IMR-90 (cell line): ENCODE measurements around the gene TMEM86B. TPM values are rescaled to one million over a fixed set of nuclear protein-coding genes. Genes with fewer than 3 reads are reported as not detected.

Experiments used
- ATAC-seq: fragments of 200-7000 bp; cut with Tn5 transposase; 2 replicates; pipeline ENCODE4 v1.9.1; 2020; ENCODE audit warnings: low read depth, mild to moderate bottlenecking, moderate library complexity
- BruUV-seq: library from RNA; stranded (reverse); fragments of 400-500 nt; replicated peaks from 2 replicates; lab custom pipeline; 2021; lab: Mats Ljungman, UMichigan
- CTCF ChIA-PET: fragments of 300-600 bp; formaldehyde crosslinking; extraction: SDS; loops from one replicate; lab custom pipeline; 2021; ENCODE audit warnings: antibody characterized with exemption; lab: Yijun Ruan, JAX
- POLR2A ChIA-PET: fragments of 300-600 bp; sonication (Branson Sonifier 250); formaldehyde crosslinking; loops from one replicate; lab custom pipeline; 2022; ENCODE audit warnings: antibody characterized with exemption; ENCODE audit not compliant: unreplicated experiment; lab: Charles Lee
- DNase-seq: peaks from one replicate; pipeline ENCODE4 v3.0.0; 2013
- H2AFZ ChIP-seq: replicated peaks from 2 replicates; pipeline ENCODE3; 2013; ENCODE audit warnings: low read length, mild to moderate bottlenecking; ENCODE audit not compliant: poor library complexity
- H2AK5ac ChIP-seq: 2 replicates; pipeline ENCODE4 v1.6.1; 2013; ENCODE audit warnings: low read depth, low read length, inconsistent platforms
- H2AK9ac ChIP-seq: replicated peaks from 2 replicates; pipeline ENCODE3; 2013; ENCODE audit warnings: mild to moderate bottlenecking, low read depth, low read length, moderate library complexity; ENCODE audit not compliant: poor library complexity
- H2BK120ac ChIP-seq: 2 replicates; pipeline ENCODE4 v1.6.1; 2013; ENCODE audit warnings: low read depth, low read length, inconsistent platforms
- H2BK15ac ChIP-seq: 3 replicates; pipeline ENCODE4 v1.6.1; 2013; ENCODE audit warnings: low read depth, low read length, inconsistent platforms
- H2BK20ac ChIP-seq: 2 replicates; pipeline ENCODE4 v1.6.1; 2013; ENCODE audit warnings: low read depth, mild to moderate bottlenecking, inconsistent platforms, low read length, moderate library complexity
- H2BK5ac ChIP-seq: 2 replicates; pipeline ENCODE4 v1.6.1; 2013; ENCODE audit warnings: mild to moderate bottlenecking, low read depth, low read length, inconsistent platforms; ENCODE audit not compliant: poor library complexity, severe bottlenecking
- H3K14ac ChIP-seq: replicated peaks from 2 replicates; pipeline ENCODE4 v1.6.1; 2013; ENCODE audit warnings: low read depth, low read length, inconsistent platforms
- H3K18ac ChIP-seq: 2 replicates; pipeline ENCODE4 v1.6.1; 2013; ENCODE audit warnings: low read depth, low read length, control low read depth
- H3K23ac ChIP-seq: 2 replicates; pipeline ENCODE4 v1.6.1; 2013; ENCODE audit warnings: low read depth, low read length, inconsistent platforms
- H3K27ac ChIP-seq: 2 replicates; pipeline ENCODE4 v1.5.1; 2013; ENCODE audit warnings: mild to moderate bottlenecking, control low read depth, low read length; ENCODE audit not compliant: insufficient read depth
- H3K27me3 ChIP-seq: 2 replicates; pipeline ENCODE4 v1.6.1; 2013; ENCODE audit warnings: low read length; ENCODE audit not compliant: control insufficient read depth, insufficient read depth
- H3K36me3 ChIP-seq: 2 replicates; pipeline ENCODE4 v1.6.1; 2013; ENCODE audit warnings: low read length, mixed read lengths; ENCODE audit not compliant: control insufficient read depth, insufficient read depth
- H3K4ac ChIP-seq: 2 replicates; pipeline ENCODE4 v1.6.1; 2013; ENCODE audit warnings: low read depth, low read length, inconsistent platforms
- H3K4me1 ChIP-seq: 2 replicates; pipeline ENCODE4 v1.6.1; 2013; ENCODE audit warnings: low read length, mixed read lengths; ENCODE audit not compliant: control insufficient read depth, insufficient read depth
- H3K4me2 ChIP-seq: 2 replicates; pipeline ENCODE4 v1.6.1; 2013; ENCODE audit warnings: low read depth, mild to moderate bottlenecking, control low read depth, low read length, moderate library complexity
- H3K4me3 ChIP-seq: 2 replicates; pipeline ENCODE4 v1.5.1; 2013; ENCODE audit warnings: low read depth, mild to moderate bottlenecking, control low read depth, low read length, moderate library complexity; ENCODE audit not compliant: insufficient read depth
- H3K56ac ChIP-seq: 2 replicates; pipeline ENCODE4 v1.6.1; 2013; ENCODE audit warnings: low read length, inconsistent platforms; ENCODE audit not compliant: insufficient read depth; ENCODE audit errors: extremely low read depth
- H3K79me1 ChIP-seq, 2 experiments: 2 replicates each; pipeline ENCODE4 v1.6.1; 2013; ENCODE audit warnings: low read length in 2 of 2, inconsistent platforms in 1 of 2, low read depth in 1 of 2
- H3K9ac ChIP-seq: 2 replicates; pipeline ENCODE4 v1.6.1; 2013; ENCODE audit warnings: low read depth, low read length, control low read depth
- H3K9me1 ChIP-seq: 2 replicates; pipeline ENCODE4 v1.6.1; 2013; ENCODE audit warnings: low read length, inconsistent platforms; ENCODE audit not compliant: insufficient read depth
- H3K9me3 ChIP-seq: 2 replicates; pipeline ENCODE4 v1.6.1; 2013; ENCODE audit warnings: low read length; ENCODE audit not compliant: control insufficient read depth, insufficient read depth
- H4K20me1 ChIP-seq: 2 replicates; pipeline ENCODE4 v1.6.1; 2013; ENCODE audit warnings: low read length, inconsistent platforms; ENCODE audit not compliant: insufficient read depth
- H4K5ac ChIP-seq: 2 replicates; pipeline ENCODE4 v1.6.1; 2013; ENCODE audit warnings: mild to moderate bottlenecking, low read depth, low read length, control low read depth
- H4K8ac ChIP-seq, 2 experiments: 2 replicates each; pipeline ENCODE4 v1.6.1; 2013; ENCODE audit warnings: low read depth in 2 of 2, low read length in 2 of 2, control low read depth in 1 of 2, inconsistent platforms in 1 of 2
- H4K91ac ChIP-seq: 2 replicates; pipeline ENCODE4 v1.6.1; 2013; ENCODE audit warnings: low read depth, low read length, inconsistent platforms; ENCODE audit not compliant: insufficient read depth
- CEBPB ChIP-seq: IDR thresholded peaks from 2 replicates; pipeline ENCODE4 v1.6.1; 2012; ENCODE audit warnings: low read depth, low read length, improper control_type of control experiment
- MXI1 ChIP-seq: IDR thresholded peaks from 2 replicates; pipeline ENCODE4 v1.6.1; 2012; ENCODE audit warnings: low read depth, mild to moderate bottlenecking, low read length, moderate library complexity, borderline replicate concordance
- RAD21 ChIP-seq: IDR thresholded peaks from 2 replicates; pipeline ENCODE4 v1.6.1; 2012; ENCODE audit warnings: low read length, improper control_type of control experiment
- RCOR1 ChIP-seq: IDR thresholded peaks from 2 replicates; pipeline ENCODE4 v1.6.1; 2012; ENCODE audit warnings: mild to moderate bottlenecking, low read length, improper control_type of control experiment; ENCODE audit not compliant: insufficient replicate concordance
- RFX5 ChIP-seq: IDR thresholded peaks from 2 replicates; pipeline ENCODE4 v1.8.0; 2012; ENCODE audit warnings: low read depth, mild to moderate bottlenecking, low read length, moderate library complexity
- WGBS, 2 experiments: methylation state at CpG; one replicate each; pipeline versions ENCODE4 v1.1.5 to v1.1.7; 2013; ENCODE audit warnings: missing lambda C conversion rate in 2 of 2; ENCODE audit not compliant: insufficient read length in 1 of 2; ENCODE audit errors: extremely low coverage in 2 of 2; 5-methylcytosine and 5-hydroxymethylcytosine counted together
- dilution Hi-C: fragments of 300-500 bp; cut with HindIII; formaldehyde crosslinking; loops from one replicate; pipeline ENCODE4 v1.14.3; 2018; ENCODE audit warnings: low sequenced_read_pairs; ENCODE audit not compliant: unreplicated experiment
- in situ Hi-C: fragments of 300-500 bp; cut with MboI; formaldehyde crosslinking; loops from 3 replicates; pipeline ENCODE4 v1.14.3; 2019; ENCODE audit warnings: low sequenced_read_pairs, inconsistent platforms, mixed read lengths
- intact Hi-C: fragments of 100-400 bp; cut with micrococcal nuclease; formaldehyde crosslinking; loops from 2 replicates; pipeline ENCODE4 v1.10.0; 2022
- polyA plus RNA-seq, 3 experiments: library from polyadenylated mRNA; depleted of rRNA; stranded (reverse); fragments of >200 nt; gene quantifications; 2 replicates each; pipeline ENCODE4 v1.2.3, GENCODE V29; 2012; ENCODE audit warnings: low replicate concordance in 1 of 3
- total RNA-seq: library from RNA; depleted of rRNA; stranded (reverse); fragments of >200 nt; gene quantifications from 2 replicates; pipeline ENCODE4 v1.2.3, GENCODE V29; 2012

Gene TMEM86B
- total and polyA plus RNA-seq, 2 of the 4 experiments (the other 2 are of a cell fraction): 0.18 to 2.4 TPM

DNA sequence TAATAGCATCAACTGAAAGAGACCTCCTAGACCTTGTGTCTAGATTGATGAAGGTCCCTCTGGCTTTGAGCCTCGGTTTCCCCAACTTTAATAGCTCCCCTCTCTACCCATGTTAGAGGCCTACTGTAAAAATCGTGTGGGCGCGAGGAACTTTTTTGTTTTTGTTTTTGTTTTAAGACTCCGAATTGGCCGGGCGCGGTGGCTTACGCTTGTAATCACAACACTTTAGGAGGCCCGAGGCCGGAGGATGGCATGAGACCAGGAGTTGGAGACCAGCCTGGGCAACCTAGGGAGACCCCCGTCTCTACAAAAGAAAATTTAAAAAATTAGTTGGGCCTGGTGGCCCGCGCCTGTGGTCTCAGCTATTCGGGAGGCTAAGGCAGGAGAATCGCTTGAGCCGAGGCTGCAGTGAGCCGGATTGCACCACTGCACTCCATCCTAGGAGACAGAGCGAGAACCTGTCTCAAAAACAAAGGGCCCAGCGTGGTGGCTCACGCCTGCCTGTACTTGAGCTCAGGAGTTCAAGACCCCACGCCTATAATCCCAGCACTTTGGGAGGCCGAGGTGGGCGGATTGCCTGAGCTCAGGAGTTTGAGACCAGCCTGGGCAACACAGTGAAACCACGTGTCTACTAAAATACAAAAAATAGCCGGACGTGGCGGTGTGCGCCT lies 31.1 kb upstream of the TMEM86B start:
- peak overlapping the region; percentile 82 for H3K4me2 ChIP-seq
- peak overlapping the region; percentile 52 for H2AK5ac ChIP-seq
- H3K4me1 ChIP-seq: peaks cover 16% of the 10 kb centered on the region
- H2BK5ac ChIP-seq: peak overlapping the region; percentile 91
- H3K56ac ChIP-seq: peak overlapping the region; percentile 49
- no TSS peak for BruUV-seq
- peak overlapping the region; percentile 79 for H4K5ac ChIP-seq
- no peaks in the 10 kb centered on the region for H3K36me3 ChIP-seq
- H3K9me3 ChIP-seq: no peaks in the 10 kb centered on the region
- intact Hi-C loops (loop anchor here (1.0 to 2.0 kb wide), 2 partner anchors 43 to 159 kb away; no protein-coding TSS in a partner anchor), in situ Hi-C loops (loop anchor here (5.0 kb wide), 1 partner anchor 37 kb away; no protein-coding TSS in a partner anchor), dilution Hi-C loops (no loop called here)
- H3K27ac ChIP-seq: peak overlapping the region; percentile 78
- H3K79me1 ChIP-seq: peaks cover 0 to 38% of the 10 kb centered on the region in 2 experiments; a peak in 2 of 4 replicates
- H2BK15ac ChIP-seq: no peak overlapping the region
- H4K91ac ChIP-seq: peak overlapping the region; percentile 85
- H3K9ac ChIP-seq: peak overlapping the region; percentile 79
- peaks cover 21% of the 10 kb centered on the region for H3K9me1 ChIP-seq
- H3K18ac ChIP-seq: peak overlapping the region; percentile 75
- DNase-seq (no peak), ATAC-seq (no peak)
- H2AFZ ChIP-seq: peak overlapping the region; percentile 99
- H3K4ac ChIP-seq: peak overlapping the region; percentile 92
- peak overlapping the region; percentile 79 for H3K23ac ChIP-seq
- H3K4me3 ChIP-seq: peak overlapping the region; percentile 48
- H4K8ac ChIP-seq: peak overlapping the region; percentile 78 to 85
- peak overlapping the region; percentile 96 for H3K14ac ChIP-seq
- H3K27me3 ChIP-seq: no peaks in the 10 kb centered on the region
- H2BK20ac ChIP-seq: peak overlapping the region; percentile 75; the same call in 1 of the 2 replicates
- H4K20me1 ChIP-seq: peaks cover 36% of the 10 kb centered on the region
- peak overlapping the region; percentile 21 for H2AK9ac ChIP-seq
- POLR2A ChIA-PET: interaction anchor here (0.6 to 1.5 kb wide), 3 partner anchors 21 to 315 kb away, joined by 3 to 9 read pairs (median 5); partner anchors contain the start of gene HSPBP1
- CTCF ChIA-PET: no interaction called here
- 67% methylated on average over 10 of the region's 29 CpGs; no CpG with 5 or more reads in 1 of the 2 experiments for WGBS, 2 experiments
- H2BK120ac ChIP-seq: peak overlapping the region; percentile 75; the same call in 1 of the 2 replicates
- TF ChIP-seq RAD21 (no peak), RCOR1 (no peak), MXI1 (no peak), CEBPB (no peak), RFX5 (no peak)
